ENCODE data around the gene CAPZA1.

The CAPZA1 gene

GRCh38 chr1:112707221-112708001 lies 87.8 kb downstream of the CAPZA1 start (continued):
- 0 out of 2 replicates have a peak, but pooled peaks have one; percentile 24 for TF ChIP-seq TSHZ1 (tag by site-specific recombination; IDR thresholded peaks at IDR 0.05; ENCODE audit: borderline replicate concordance)
- TF ChIP-seq GFI1B (tag by site-specific recombination; IDR thresholded peaks at IDR 0.05), result no peak
- TF ChIP-seq ZNF555 (tag by site-specific recombination; conservative IDR thresholded peaks at IDR 0.05), result no peak
- TF ChIP-seq KLF9 (tag by site-specific recombination; IDR thresholded peaks at IDR 0.05; ENCODE audit: low read depth), result no peak; the same call in none of the 2 replicates
- peak; percentile 68 for TF ChIP-seq ZNF692 (tag by site-specific recombination; IDR thresholded peaks at IDR 0.05)
- TF ChIP-seq ZNF394 (tag by site-specific recombination; IDR thresholded peaks at IDR 0.05; ENCODE audit: borderline replicate concordance), result peak; percentile 62
- no peak for TF ChIP-seq ZNF704 (tag by site-specific recombination; IDR thresholded peaks at IDR 0.05)
- TF ChIP-seq PBX3 (CRISPR knock-in tag; IDR thresholded peaks at IDR 0.05), result no peak
- TF ChIP-seq BCL11B (tag by site-specific recombination; IDR thresholded peaks at IDR 0.05; ENCODE audit: low read depth), result peak; percentile 76
- TF ChIP-seq KLF1 (tag by site-specific recombination; IDR thresholded peaks at IDR 0.05), result peak; percentile 18; the same call in 1 of the 2 replicates
- TF ChIP-seq OVOL3 (tag by site-specific recombination; IDR thresholded peaks at IDR 0.05), result no peak
- TF ChIP-seq ZBTB1 (tag by site-specific recombination; IDR thresholded peaks at IDR 0.05), result 0 out of 2 replicates have a peak, but pooled peaks have one; percentile 33
- no peak for TF ChIP-seq HOXA7 (CRISPR knock-in tag; IDR thresholded peaks at IDR 0.05; ENCODE audit: borderline replicate concordance)
- no peak for TF ChIP-seq ZNF184 (tag by site-specific recombination; IDR thresholded peaks at IDR 0.05)
- peak; percentile 96 for TF ChIP-seq PRDM10 (tag by site-specific recombination; IDR thresholded peaks at IDR 0.05)
- peak; percentile 24; the same call in 1 of the 2 replicates for TF ChIP-seq ZSCAN23 (tag by site-specific recombination; IDR thresholded peaks at IDR 0.05)
- peak; percentile 84 for TF ChIP-seq ZNF561 (tag by site-specific recombination; IDR thresholded peaks at IDR 0.05; ENCODE audit: borderline replicate concordance)
- peak; percentile 78 for TF ChIP-seq ZNF335 (tag by site-specific recombination; conservative IDR thresholded peaks at IDR 0.05)
- peak; percentile 60 for TF ChIP-seq KLF17 (tag by site-specific recombination; IDR thresholded peaks at IDR 0.05)
- TF ChIP-seq CTCF (tag by site-specific recombination; IDR thresholded peaks at IDR 0.05), result peak; percentile 97
- TF ChIP-seq SP3 (tag by site-specific recombination; IDR thresholded peaks at IDR 0.05), result peak; percentile 50
- TF ChIP-seq ZNF169 (tag by site-specific recombination; IDR thresholded peaks at IDR 0.05), result no peak
- no peak for TF ChIP-seq ZNF157 (tag by site-specific recombination; IDR thresholded peaks at IDR 0.05)
- TF ChIP-seq WT1 (tag by site-specific recombination; IDR thresholded peaks at IDR 0.05), result peak; percentile 57
- TF ChIP-seq SCRT2 (tag by site-specific recombination; IDR thresholded peaks at IDR 0.05), result 0 out of 2 replicates have a peak, but pooled peaks have one; percentile 23

All from HEK293 (cell line).